NCI-H510A treated with DMSO at 0.1 percent for 48 hours (cell line): ENCODE results near the gene KRTCAP2.
A peak's percentile ranks its signal among the peaks of the same experiment; 100 is the strongest.

Source experiments
- DNase-seq: peaks from one replicate; lab custom pipeline; 2025; lab: John Stamatoyannopoulos, UW

Gene KRTCAP2

DNA sequence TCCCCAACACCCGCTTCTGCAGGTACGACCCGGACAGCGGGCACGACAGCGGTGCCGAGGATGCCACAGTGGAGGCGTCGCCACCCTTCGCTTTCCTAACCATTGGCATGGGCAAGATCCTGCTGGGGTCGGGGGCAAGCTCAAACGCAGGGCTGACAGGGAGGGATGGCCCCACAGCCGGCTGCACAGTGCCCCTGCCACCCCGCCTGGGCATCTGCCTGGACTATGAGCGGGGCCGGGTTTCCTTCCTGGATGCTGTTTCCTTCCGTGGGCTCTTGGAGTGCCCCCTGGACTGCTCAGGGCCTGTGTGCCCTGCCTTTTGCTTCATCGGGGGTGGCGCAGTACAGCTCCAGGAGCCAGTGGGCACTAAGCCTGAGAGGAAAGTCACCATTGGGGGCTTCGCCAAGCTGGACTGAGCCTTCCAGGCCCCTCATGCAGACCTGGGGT lies 10.7 kb upstream of the KRTCAP2 start:
- no peak for DNase-seq

DNA sequence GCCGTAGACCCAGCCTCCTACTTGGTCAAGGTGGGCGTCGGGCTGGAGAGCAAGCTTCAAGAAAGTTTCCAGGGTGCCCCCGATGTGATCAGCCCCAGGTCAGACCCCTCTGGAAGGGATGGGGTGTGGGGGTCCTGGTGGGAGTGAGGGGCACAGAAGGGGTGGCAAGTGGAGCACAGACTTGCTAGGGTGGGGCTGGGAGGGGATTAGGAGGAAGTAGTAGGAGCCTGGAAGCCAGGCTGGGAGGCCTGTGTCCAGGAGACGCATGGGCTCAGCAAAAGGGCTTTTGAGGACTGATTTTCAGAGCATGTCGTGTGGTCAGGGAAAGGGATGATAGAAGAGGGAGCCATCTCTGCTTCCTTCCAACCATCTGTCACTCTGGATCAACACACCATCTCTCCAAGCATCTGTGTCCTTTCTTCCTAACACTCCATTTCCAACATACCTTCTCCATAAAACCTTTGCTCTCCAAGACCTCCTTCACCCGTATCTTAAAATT lies 9.0 kb upstream of the KRTCAP2 start:
- no peak for DNase-seq

DNA sequence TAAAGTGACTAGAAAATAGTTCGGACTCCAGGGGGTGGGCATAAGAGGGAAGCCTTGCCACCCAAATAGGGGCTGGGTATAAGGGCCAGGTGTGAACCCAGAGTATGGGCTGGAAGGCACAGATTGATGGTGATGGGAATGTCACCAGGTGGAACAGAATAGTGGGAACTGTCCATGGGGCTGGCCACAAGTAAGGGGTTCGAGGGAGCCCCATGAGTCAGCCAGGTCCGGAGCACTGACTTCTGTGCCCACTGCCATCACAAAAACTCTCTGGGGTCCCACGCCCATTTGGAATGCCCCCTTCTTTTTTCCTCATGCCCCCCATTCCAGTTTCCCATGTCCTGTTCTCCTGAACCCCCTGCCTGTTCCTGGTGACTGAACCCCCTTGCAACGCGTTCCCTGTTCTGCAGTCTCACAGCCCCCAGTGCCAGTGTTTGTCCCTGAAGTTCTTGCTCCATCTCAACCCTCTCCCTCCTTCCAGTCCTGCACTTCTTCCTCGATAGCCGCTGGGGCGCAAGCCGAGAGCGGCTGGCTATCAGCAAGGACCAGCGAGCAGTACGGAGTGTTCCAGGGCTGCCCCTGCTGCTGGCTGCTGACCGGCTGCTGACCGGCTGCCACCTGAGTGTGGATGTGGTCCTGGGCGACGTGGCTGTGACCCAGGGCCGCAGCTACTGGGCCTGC lies 8.4 kb upstream of the KRTCAP2 start:
- no peak for DNase-seq

DNA sequence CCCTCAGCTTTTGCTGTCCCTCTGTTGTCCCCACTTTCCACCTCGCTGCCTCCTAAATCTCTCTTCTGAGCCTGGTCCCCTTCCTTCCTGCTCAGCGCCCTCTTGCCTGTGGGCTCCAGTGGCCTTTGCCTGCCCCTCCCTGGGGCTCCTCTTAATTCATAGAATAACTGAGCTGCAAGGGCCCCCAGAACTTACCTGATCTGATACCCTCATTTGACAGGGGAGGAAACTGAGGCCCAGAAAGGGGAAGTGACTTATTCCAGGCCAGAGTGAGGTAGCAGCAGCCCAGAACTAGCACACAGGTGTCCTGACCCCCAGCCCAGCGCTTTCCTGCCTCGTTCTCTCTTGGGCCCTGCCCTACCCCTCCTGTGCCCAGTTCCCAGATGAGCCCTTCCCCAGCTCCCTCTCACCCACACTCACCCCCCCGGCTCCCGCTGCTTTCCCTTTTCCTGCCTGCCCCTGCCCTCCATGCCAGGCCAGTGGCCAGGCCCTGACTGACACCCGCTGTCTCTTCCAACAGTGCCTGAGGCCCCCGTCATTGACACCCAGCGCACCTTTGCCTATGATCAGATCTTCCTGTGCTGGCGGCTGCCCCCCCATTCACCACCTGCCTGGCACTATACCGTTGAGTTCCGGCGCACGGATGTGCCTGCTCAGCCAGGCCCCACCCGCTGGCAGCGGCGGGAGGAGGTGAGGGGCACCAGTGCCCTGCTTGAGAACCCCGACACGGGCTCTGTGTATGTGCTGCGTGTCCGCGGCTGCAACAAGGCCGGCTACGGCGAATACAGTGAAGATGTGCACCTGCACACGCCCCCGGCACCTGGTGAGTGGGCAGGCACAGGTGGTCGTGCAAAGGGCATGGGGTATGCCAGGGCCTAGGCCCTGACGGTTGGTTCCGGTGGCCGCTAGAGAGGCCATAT lies 6.3 kb upstream of the KRTCAP2 start:
- DNase-seq, result no peak

DNA sequence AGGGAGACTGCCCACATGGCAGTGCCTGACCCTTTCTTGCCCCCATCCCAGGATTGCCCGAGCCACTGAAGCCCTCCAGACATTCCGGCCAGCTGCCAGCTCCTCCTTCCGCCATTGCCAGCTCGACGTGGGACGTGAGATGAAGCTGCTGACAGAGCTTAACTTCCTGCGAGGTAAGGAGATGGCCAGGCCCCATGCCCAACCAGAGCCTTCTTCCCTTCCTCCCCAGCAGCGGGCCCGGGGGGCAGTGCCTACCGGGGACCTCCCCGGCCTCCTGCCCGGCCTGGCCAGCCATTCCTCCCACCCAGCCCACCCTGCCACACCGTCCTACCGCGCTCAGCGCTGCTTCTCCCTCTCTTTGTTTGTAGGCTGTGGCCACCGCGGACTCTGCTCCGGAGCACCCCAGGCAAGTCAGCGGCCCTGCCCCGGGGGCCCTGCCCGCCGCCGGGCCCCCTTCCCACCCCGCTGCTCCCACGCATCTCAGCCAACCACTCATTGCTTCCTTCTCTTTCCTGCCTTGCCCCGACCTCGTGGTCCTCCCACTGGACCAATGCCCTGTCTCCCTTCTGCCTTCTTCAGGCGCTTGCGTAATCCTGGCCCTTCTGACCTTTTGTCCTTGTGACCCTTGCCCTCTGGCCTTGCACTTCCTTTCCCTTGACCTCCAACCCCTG lies 5.5 kb upstream of the KRTCAP2 start:
- DNase-seq, result no peak

DNA sequence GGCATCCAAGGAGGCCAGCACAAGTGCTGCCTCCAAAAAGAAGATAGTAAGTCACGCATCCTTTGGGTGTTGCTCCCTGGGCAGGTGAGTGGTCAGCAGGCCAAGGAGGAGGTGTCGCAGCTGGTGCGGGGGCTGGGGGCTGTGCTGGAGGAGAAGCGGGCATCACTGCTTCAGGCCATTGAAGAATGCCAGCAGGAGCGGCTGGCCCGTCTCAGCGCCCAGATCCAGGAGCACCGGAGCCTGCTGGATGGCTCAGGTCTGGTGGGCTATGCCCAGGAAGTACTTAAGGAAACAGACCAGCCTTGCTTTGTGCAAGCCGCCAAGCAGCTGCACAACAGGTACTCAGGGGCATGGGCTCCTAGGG lies 4.8 kb upstream of the KRTCAP2 start:
- no peak for DNase-seq

DNA sequence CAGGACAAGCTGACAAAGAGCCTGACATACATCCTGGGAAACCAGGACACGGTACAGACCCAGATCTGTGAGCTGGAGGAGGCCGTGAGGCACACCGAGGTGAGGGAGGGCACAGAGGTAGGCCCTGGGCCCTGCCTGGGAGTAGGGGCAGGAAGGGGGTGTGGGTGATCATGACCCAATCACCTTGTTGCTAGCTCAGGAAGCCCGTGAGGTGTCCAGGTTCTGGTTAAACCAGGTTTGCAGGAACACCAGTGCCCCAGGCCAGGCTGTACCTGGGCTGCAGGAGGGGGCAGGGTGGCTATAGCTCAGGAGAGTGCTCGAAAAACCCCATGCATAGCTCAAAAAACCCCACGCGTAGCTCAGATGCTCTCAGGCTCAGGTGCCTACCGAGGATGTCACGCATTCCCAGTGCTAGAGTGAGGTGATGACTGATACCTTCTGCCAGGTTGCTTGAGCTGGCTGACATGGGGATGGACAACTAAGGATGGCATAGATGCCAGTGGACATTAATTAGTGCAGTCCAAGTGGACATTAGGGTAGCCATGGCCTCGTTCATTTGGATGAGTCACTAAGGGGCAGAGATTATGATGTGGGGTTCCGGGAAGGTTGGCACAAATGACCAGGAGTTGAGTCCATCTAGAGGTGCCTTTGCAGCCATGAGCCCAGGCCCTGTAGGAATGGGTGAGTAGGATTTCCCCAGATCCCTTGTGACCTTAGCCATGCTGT lies 4.3 kb upstream of the KRTCAP2 start:
- no peak for DNase-seq

DNA sequence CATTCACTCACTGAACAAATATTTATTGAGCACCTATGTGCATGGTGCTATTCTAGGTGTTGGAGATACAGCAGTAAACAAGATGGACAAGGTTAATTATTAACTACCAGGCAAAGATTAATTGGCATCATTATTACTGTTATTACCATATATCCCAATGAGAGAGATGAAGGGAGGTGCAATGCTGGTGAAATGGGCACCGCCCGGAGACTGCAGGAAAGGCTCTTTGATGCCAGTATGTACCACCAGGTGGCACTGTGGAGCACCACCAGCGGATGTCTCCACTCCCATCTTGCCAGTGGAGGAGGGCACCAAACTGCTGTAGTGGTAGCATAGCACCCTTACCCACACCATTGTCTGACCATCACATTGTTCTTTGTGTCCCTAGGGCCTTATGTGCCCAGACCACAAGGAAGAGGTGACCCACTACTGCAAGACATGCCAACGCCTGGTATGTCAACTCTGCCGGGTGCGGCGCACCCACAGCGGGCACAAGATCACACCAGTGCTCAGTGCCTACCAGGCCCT lies 3.5 kb upstream of the KRTCAP2 start:
- peak; percentile 87 for DNase-seq

DNA sequence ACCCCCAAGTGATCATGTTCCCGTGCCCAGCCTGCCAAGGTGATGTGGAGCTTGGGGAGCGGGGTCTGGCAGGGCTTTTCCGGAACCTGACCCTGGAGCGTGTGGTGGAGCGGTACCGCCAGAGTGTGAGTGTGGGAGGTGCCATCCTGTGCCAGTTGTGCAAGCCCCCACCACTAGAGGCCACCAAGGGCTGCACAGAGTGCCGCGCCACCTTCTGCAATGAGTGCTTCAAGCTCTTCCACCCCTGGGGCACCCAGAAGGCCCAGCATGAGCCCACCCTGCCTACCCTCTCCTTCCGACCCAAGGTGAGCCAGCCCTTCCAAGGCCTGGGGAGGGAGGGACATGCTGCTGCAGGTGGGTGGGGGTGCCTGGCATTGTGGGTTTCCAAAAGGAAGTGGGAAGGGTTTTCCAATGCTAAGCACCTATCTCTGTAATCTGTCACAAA lies 2.8 kb upstream of the KRTCAP2 start:
- DNase-seq, result peak; percentile 23

DNA sequence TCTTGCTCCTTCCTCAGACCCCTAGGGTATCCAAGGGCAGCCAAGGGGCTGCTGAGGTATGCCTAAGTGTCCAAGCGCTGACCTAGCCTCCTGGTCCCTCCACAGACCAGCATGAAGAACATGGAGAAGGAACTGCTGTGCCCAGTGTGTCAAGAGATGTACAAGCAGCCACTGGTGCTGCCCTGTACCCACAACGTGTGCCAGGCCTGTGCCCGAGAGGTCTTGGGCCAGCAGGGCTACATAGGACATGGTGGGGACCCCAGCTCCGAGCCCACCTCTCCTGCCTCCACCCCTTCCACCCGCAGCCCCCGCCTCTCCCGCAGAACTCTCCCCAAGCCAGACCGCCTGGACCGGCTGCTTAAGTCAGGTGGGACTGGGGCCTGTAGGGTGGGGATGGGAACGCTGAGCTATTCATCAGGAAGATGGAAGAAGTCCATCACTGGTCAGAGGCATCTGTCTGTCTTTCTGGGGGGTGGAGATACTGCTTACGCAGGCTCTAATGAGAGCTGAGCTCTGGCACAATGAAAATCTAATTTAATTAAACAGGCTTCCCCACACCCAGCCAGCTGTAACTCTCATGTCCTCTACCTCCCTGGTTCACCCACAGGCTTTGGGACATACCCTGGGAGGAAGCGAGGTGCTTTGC lies 2.3 kb upstream of the KRTCAP2 start:
- DNase-seq, result no peak

DNA sequence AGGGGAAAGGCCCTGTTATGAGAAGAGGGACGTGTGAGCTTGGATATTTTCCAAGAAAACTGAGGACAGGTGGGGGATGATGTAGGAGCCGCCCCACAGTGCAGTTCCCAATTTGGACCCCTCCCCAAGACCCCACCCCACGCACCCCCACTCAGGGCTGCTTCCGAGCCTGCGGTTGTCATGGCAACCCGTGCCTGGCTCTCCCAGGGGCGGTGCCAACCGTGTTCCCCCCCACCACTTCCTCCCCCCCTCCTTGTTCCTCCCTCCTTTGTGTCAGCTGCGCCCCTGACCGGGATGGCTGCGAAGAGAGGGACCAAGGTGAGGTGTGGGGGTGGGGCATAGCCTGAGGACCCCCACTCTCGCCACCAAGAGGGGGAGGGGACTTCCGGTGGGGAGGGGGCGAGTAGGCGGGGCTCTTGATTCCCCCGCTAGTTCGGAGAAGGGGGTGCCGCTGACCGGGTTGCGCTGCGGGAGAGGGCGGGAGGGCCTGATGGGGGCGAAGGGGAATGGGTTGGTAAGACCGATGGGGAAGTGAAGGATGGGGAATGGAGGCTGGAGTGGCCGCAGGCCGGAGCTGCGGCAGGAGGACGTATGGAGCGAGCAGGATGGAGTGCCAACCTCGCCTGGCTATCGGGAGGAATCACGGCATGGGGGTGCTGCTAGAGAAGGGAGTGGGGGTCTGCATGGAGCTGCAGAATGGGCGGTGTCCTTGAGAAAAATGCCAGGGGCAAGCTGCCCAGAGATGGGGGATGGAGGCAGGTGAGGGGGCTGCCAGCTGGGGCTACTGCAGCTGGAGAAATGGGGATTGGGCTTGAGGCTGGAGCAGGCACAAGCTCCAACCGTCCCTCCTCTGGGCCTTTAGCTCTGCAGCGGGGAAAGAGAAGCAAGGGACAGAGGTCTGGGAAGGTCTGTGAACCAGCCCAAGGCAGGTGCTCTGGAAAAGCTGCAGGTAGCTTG lies 1.5 kb upstream of the KRTCAP2 start:
- no peak for DNase-seq

DNA sequence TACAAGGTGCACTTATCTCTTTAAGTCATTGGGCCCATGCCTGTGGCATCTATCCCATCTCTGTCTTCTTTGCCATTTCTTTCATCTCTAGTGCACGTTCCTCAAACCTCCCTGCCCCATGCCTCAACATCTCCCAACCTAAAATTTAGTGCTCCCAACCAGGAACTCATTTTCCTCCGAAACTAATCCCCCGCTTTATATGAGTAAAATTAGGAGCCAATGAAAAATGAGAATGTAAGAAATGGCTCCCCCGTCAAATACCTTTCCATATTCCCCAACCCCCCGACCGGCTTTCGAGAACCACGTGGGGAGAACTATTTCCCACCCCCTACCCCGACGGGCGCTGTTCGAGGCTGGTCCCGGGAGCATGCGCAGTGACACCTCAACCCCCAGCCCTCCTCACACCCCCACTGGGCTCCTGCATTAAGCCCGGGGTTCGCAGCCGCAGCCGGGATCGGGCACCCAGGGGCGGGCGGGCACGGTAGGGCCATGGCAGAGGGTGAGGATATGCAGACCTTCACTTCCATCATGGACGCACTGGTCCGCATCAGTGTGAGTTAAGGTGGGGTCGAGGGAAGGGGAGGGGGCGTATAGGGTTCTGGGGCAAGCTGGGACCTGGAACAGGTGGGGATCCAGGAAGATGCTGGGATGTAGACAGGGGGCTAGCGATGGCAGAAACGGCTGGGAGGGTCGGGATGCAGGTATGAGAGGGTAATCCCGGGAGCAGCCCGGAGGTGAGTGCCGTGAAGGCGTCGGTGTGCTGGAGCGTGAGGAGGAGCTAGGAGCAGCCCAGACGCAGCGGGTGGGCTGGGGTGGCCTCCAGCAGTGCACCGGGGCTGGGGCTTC lies 597 bp upstream of the KRTCAP2 start, which contains the start of gene TRIM46:
Gene TRIM46 (plus strand): TSS at position 372 of the 846 bp plus-strand sequence. CDS start 118 bp downstream, at position 490.
- DNase-seq, result peak; percentile 84

DNA sequence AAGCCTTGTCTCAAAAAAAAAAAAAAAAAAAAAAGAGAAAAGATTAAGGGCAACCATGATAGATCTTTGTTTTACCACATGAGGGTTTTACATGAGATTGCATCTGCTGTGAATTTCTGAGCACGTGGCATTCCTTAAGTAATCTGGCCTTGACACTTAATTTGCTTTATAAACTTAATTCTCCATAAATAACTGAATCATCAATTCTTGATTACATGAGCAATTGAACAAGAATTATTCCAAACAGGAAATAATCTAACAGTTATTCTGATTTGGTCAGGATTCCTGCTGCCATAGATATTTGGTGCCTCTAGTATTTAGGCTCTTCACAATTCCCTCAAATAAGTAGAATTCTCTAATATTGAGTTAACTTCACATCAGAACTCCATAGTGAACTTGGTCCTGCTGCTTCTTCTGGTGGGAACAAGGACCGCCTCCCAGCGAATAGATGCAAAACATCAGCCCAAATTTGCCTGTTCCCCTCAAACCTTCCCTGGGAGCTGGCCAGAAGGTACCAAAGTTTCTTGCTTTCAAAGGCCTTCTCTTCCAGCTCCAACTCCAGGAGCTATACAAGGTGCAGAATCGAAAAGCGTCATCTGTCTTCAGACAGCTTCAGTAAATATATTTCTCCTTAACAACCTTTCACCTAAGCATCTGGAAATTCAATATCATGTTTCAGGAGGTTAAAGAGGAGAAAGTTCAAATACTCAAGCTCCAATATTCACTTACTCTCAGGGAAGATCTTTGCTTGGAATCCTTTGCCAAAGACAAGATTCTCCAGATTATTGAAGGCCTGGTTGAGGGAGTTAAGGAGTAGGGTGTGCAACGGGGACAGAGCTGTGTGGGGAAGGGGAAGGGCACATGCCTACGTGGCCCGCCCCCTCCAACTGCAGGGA lies 1.0 kb downstream of the KRTCAP2 start:
- no peak for DNase-seq

DNA sequence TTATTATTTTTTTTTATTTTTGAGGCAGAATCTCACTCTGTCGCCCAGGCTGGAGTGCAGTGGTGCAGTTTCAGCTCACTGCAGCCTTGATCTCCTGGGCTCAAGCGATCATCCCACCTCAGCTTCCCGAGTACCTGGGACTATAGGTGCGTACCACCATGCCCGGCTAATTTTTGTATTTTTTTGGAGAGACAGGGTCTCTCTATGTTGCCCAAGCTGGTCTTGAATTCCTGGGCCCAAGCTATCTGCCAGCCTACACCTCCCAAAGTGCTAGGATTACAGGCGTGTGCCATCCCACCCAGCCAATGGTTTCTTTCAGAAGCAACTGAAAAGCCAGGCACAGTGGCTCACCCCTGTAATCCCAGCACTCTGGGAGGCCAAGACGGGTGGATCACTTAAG lies 2.3 kb downstream of the KRTCAP2 start:
- no peak for DNase-seq

DNA sequence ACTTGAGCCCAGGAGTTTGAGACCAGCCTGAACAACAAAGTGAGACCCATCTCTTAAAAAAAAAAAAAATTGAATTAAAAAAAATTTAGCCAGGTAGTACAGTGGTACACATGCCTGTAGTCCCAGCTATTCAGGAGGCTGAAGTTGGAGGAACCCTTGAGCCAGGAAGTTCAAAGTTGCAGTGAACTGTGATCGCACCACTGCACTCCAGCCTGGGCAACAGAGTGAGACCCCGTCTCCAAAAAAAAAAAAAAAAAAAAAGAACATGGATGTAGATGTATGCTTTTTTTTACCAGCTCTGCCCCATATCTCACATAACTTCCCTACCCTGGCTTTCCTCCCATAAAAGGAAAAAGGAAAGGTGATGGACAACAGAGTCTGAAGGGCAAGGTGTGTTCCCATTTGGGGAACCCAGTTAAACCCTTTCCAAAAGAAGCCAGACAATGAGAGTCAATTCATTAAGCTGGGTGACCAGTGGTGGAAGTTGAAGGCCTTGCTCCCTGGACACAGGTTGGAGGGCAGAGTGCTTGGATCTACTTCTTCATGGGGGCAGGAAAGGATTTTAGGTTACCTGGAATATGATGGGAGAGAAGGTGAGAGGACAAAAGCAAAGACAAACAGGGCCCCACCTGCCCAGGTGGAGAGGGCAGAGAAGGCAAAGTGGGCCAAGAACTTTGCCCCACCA lies 2.9 kb downstream of the KRTCAP2 start:
- DNase-seq, result no peak

DNA sequence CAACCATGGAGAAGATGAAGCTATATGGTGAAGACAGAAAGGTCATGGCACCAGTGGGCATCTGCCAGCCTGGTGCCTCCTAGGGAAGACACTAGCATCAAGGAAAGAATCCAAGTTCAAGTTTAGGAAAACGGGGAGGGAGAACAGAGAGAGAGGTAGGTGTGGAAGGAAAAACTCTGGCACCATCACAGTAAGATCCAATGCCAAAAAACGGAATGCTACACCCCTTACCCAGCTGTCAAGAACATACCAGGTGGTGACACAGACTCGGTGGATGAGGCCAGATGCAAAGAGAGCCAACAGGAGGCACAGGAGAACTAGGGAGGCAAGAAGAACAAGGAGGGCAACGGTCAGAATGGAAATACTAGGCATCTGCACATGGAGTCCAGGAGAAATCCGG lies 3.6 kb downstream of the KRTCAP2 start:
- DNase-seq, result no peak
